Naive thymus-derived CD8-positive, alpha-beta T cell (primary cell): ENCODE results near the gene ATRNL1. TPM values are rescaled to one million over a fixed set of nuclear protein-coding genes. Genes with fewer than 3 reads are reported as not detected.

Experiments used
- ATAC-seq, 2 donors: fragments of 150-1000 bp; cut with Tn5 transposase in 1 of 2; sonication (Bioruptor Pico), chemical (Tn5 transposase) in 1 of 2; 1 replicate in 1 of 2; 2 replicates in 1 of 2; pipeline ENCODE4 v1.10.0; 2021; ENCODE audit warnings: mild to moderate bottlenecking in 2 of 2, moderate library complexity in 2 of 2
- POLR2A ChIA-PET: fragments of 350-600 bp; sonication (Branson Sonifier 250); formaldehyde crosslinking; loops from one replicate; lab custom pipeline; 2021; ENCODE audit warnings: antibody characterized with exemption; lab: Charles Lee
- DNase-seq, 10 donors: peaks; one replicate each; pipeline versions ENCODE4 v3.0.0 to v3.0.0-alpha.2; 2020 to 2022
- H3K27ac Mint-ChIP-seq, 10 donors: one replicate each; pipeline ENCODE4 v1.8.0; 2020 to 2022; ENCODE audit warnings: mild to moderate bottlenecking in 10 of 10, mixed read lengths in 10 of 10, moderate library complexity in 4 of 10, inconsistent platforms in 1 of 10
- H3K27me3 Mint-ChIP-seq, 5 donors: one replicate each; pipeline ENCODE4 v1.8.0; 2021 to 2022; ENCODE audit warnings: mixed read lengths in 5 of 5
- H3K36me3 Mint-ChIP-seq, 3 donors: one replicate each; pipeline ENCODE4 v1.8.0; 2020 to 2022; ENCODE audit warnings: mixed read lengths in 3 of 3, mild to moderate bottlenecking in 2 of 3, inconsistent platforms in 1 of 3
- H3K4me1 Mint-ChIP-seq, 4 donors: one replicate each; pipeline ENCODE4 v1.8.0; 2021 to 2022; ENCODE audit warnings: mixed read lengths in 4 of 4
- H3K4me3 Mint-ChIP-seq, 10 donors: one replicate each; pipeline ENCODE4 v1.8.0; 2020 to 2022; ENCODE audit warnings: mild to moderate bottlenecking in 10 of 10, mixed read lengths in 10 of 10, moderate library complexity in 6 of 10, inconsistent platforms in 1 of 10
- H3K9me3 Mint-ChIP-seq, 9 donors: one replicate each; pipeline ENCODE4 v1.8.0; 2020 to 2022; ENCODE audit warnings: mixed read lengths in 9 of 9, mild to moderate bottlenecking in 3 of 9, inconsistent platforms in 1 of 9, moderate library complexity in 1 of 9
- polyA plus RNA-seq, 3 donors: library from polyadenylated mRNA; unstranded; fragments of 300-500 nt; fragmentation: Illumina TruSeq; gene quantifications; one replicate each; pipeline ENCODE4 v1.2.3, GENCODE V29; 2021
- total RNA-seq, 8 experiments: library from RNA in 2 of 8; stranded (reverse) in 2 of 8; gene quantifications; one replicate each; pipeline ENCODE4 v1.2.3 and lab custom pipeline; 2021 to 2026

ATRNL1 gene
- total and polyA plus RNA-seq, 5 experiments from 2014 or later: not detected

DNA sequence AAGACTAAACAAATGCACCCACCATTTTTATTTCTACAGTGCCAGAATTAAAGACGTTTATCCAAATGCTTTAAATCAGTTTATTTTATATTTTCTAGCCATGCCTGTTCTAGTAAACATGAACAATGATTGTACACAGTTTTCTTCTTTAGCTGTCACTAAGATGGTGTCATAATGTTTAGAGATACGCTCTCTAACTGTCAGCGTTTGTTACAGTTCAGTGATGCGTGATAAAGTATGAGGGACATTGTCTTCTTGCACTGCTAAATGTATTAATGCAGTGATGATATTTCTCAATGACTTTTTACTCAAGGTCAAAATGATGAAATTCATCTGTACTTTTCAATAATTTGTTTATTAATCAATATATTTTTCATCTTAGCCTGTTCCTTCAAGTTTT, 513.6 kb downstream of the ATRNL1 start:
- Mint-ChIP-seq H3K4me3 (no peak overlapping the region), H3K27me3 (no peaks in the 10 kb centered on the region), H3K27ac (no peak overlapping the region), H3K9me3 (peaks cover 0 to 2% (median 0%) of the 10 kb centered on the region in 9 donors), H3K4me1 (no peaks in the 10 kb centered on the region), H3K36me3 (no peaks in the 10 kb centered on the region)
- DNase-seq (no peak), ATAC-seq (no peak)
- POLR2A ChIA-PET: no interaction called here

GRCh38 chr10:115624448-115624847, 531.3 kb downstream of the ATRNL1 start:
- H3K27ac Mint-ChIP-seq: no peak overlapping the region
- no peak for ATAC-seq
- POLR2A ChIA-PET: no interaction called here

DNA sequence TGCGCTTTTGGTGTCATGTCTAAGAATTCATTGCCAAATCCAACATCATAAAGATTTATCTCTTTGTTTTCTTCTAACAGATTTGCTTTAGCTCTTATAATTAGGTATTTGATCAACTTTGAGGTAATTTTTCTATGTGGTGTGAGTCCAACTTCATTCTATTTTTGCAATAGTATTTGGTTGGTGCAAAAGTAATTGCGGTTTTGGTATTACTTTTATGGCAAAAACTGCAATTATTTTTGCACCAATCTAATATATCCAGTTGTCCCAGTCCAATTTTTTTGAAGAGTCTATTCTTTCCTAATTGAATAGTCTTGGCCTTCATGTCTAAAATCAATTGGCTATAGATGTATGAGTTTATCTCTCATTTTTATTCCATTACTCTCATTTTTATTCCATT, 535.5 kb downstream of the ATRNL1 start:
- no peak for ATAC-seq
- POLR2A ChIA-PET: no interaction called here
- no peak overlapping the region for H3K4me3 Mint-ChIP-seq
- no peaks in the 10 kb centered on the region for H3K36me3 Mint-ChIP-seq
- no peaks in the 10 kb centered on the region for H3K27me3 Mint-ChIP-seq
- no peaks in the 10 kb centered on the region for H3K4me1 Mint-ChIP-seq
- H3K27ac Mint-ChIP-seq: no peak overlapping the region
- no peak for DNase-seq
- peaks cover 0 to 4% (median 0%) of the 10 kb centered on the region in 9 donors for H3K9me3 Mint-ChIP-seq

More at GRCh38 chr10:115624448-115624847, 531.3 kb downstream of the ATRNL1 start:
- Mint-ChIP-seq H3K27me3 (no peaks in the 10 kb centered on the region), H3K4me1 (no peaks in the 10 kb centered on the region), H3K36me3 (no peaks in the 10 kb centered on the region), H3K4me3 (no peak overlapping the region), H3K9me3 (peaks cover 0 to 7% (median 4%) of the 10 kb centered on the region in 9 donors)
- no peak for DNase-seq

GRCh38 chr10:115638246-115638645, 545.1 kb downstream of the ATRNL1 start:
- no peak overlapping the region for H3K4me3 Mint-ChIP-seq
- no peaks in the 10 kb centered on the region for H3K4me1 Mint-ChIP-seq
- no peak for ATAC-seq
- DNase-seq: no peak
- peaks cover 0 to 15% (median 3%) of the 10 kb centered on the region in 9 donors for H3K9me3 Mint-ChIP-seq
- H3K27me3 Mint-ChIP-seq: no peaks in the 10 kb centered on the region
- H3K36me3 Mint-ChIP-seq: no peaks in the 10 kb centered on the region
- POLR2A ChIA-PET: no interaction called here
- no peak overlapping the region for H3K27ac Mint-ChIP-seq

DNA sequence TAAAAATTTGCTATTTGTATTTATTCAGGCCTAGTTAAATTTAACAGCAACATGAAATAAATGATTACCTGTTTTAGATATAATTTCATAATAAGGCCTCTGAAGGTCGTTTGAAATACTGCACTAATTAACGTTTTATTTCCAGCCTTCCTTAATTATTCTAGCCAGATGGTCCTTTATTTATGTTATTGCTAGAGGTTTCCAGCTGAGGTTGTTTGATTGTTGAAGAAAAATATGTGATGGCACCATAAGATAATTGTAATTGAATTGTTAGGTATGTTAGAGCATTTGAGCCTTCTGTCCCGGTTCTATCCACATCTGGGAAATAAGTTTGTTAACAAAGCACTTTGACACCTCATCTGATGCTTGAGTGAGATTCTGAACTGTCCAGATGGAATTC, 556.1 kb downstream of the ATRNL1 start:
- H3K4me3 Mint-ChIP-seq: no peak overlapping the region

DNA sequence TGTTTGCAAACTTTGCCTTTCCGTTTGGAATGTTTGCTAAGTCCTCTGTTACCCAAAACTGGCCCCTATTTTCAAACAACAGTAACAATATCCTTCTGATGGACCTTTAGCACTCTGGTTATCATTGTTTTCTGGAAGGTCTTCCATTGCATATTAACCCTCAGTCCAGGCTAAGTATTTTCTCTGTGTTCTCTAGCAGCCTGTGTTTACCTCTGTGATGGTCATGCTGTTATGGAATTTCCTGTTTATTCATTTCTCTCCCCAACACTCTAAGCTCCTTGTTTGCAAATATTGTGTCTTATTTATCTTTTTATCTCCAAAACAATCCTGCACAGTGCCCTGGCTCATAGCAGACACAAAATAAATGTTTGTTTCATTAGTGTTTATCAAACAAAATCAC, 560.3 kb downstream of the ATRNL1 start:
- no peak for DNase-seq
- H3K4me3 Mint-ChIP-seq: no peak overlapping the region
- no peaks in the 10 kb centered on the region for H3K4me1 Mint-ChIP-seq
- H3K36me3 Mint-ChIP-seq: no peaks in the 10 kb centered on the region
- H3K27ac Mint-ChIP-seq: no peak overlapping the region
- ATAC-seq: no peak
- H3K9me3 Mint-ChIP-seq: peaks cover 0 to 8% (median 2%) of the 10 kb centered on the region in 9 donors
- H3K27me3 Mint-ChIP-seq: no peaks in the 10 kb centered on the region
- POLR2A ChIA-PET: no interaction called here

More for the DNA sequence above, 556.1 kb downstream of the ATRNL1 start:
- ATAC-seq (no peak), DNase-seq (no peak)
- H3K9me3 Mint-ChIP-seq: peaks cover 0 to 4% (median 0%) of the 10 kb centered on the region in 9 donors
- H3K4me1 Mint-ChIP-seq: no peaks in the 10 kb centered on the region
- POLR2A ChIA-PET: no interaction called here
- no peaks in the 10 kb centered on the region for H3K27me3 Mint-ChIP-seq
- no peak overlapping the region for H3K27ac Mint-ChIP-seq
- H3K36me3 Mint-ChIP-seq: no peaks in the 10 kb centered on the region

DNA sequence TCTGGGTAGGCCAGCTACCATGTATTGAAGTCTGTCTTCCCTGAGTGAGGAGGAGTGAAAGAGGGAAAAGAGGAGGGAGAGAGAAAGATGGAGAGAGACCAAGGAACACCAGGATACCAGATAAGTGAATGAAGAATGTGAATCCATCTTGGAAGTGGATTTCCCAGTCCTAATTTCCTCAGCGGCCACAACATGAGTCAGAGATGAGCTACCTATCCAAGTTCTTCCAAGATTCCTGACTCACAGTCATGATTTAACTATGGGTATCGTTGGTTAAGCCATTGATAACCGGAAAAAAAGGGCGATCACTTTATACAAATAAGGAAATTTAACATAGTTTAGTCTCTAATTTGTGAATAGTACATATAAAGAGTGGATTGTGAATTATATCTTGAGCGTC, 561.8 kb downstream of the ATRNL1 start:
- no peaks in the 10 kb centered on the region for H3K4me1 Mint-ChIP-seq
- no peaks in the 10 kb centered on the region for H3K36me3 Mint-ChIP-seq
- POLR2A ChIA-PET: no interaction called here
- DNase-seq: no peak
- ATAC-seq: no peak
- no peaks in the 10 kb centered on the region for H3K27me3 Mint-ChIP-seq
- H3K9me3 Mint-ChIP-seq: peaks cover 0 to 8% (median 2%) of the 10 kb centered on the region in 9 donors
- no peak overlapping the region for H3K4me3 Mint-ChIP-seq
- H3K27ac Mint-ChIP-seq: no peak overlapping the region

GRCh38 chr10:115657161-115657860, 564.1 kb downstream of the ATRNL1 start:
- no peaks in the 10 kb centered on the region for H3K4me1 Mint-ChIP-seq
- H3K9me3 Mint-ChIP-seq: peaks cover 0 to 8% (median 2%) of the 10 kb centered on the region in 9 donors
- no peak overlapping the region for H3K27ac Mint-ChIP-seq
- no peaks in the 10 kb centered on the region for H3K27me3 Mint-ChIP-seq
- no peak overlapping the region for H3K4me3 Mint-ChIP-seq
- DNase-seq (no peak), ATAC-seq (no peak)
- no peaks in the 10 kb centered on the region for H3K36me3 Mint-ChIP-seq
- POLR2A ChIA-PET: no interaction called here

GRCh38 chr10:115659616-115660015, 566.5 kb downstream of the ATRNL1 start:
- H3K4me3 Mint-ChIP-seq: no peak overlapping the region
- H3K27ac Mint-ChIP-seq: no peak overlapping the region
- POLR2A ChIA-PET: no interaction called here
- peaks cover 0 to 12% (median 2%) of the 10 kb centered on the region in 9 donors for H3K9me3 Mint-ChIP-seq
- H3K36me3 Mint-ChIP-seq: no peaks in the 10 kb centered on the region
- no peaks in the 10 kb centered on the region for H3K27me3 Mint-ChIP-seq
- DNase-seq (no peak), ATAC-seq (no peak)
- H3K4me1 Mint-ChIP-seq: no peaks in the 10 kb centered on the region

- POLR2A ChIA-PET: no interaction called here
- Mint-ChIP-seq H3K36me3 (no peaks in the 10 kb centered on the region), H3K4me3 (no peak overlapping the region), H3K27ac (no peak overlapping the region), H3K9me3 (peaks cover 0 to 8% (median 0%) of the 10 kb centered on the region in 9 donors), H3K4me1 (no peaks in the 10 kb centered on the region), H3K27me3 (no peaks in the 10 kb centered on the region)
- DNase-seq: no peak
- no peak for ATAC-seq
Observed at GRCh38 chr10:115660391-115660790, 567.2 kb downstream of the ATRNL1 start.

DNA sequence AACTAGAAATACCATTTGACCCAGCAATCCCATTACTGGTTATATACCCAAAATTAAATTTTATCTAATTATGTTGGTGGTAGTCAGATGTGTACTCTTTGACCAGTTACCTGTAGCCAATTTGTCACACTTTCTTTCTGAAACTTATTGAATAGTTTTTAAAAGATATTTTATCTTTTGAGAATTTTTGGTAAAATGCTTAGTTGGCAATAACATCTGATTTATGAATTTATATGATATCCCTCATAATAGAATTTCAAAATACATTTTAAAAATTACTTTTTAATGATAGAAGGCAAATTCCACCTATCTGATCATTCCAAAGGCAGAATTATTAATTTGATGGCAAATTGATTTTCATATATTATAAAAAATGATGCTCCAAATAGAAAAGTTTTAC, 569.3 kb downstream of the ATRNL1 start:
- Mint-ChIP-seq H3K27ac (no peak overlapping the region), H3K36me3 (no peaks in the 10 kb centered on the region), H3K4me1 (no peaks in the 10 kb centered on the region), H3K4me3 (no peak overlapping the region), H3K9me3 (peaks cover 0 to 8% (median 0%) of the 10 kb centered on the region in 9 donors), H3K27me3 (no peaks in the 10 kb centered on the region)
- ATAC-seq (no peak), DNase-seq (no peak)
- POLR2A ChIA-PET: no interaction called here

DNA sequence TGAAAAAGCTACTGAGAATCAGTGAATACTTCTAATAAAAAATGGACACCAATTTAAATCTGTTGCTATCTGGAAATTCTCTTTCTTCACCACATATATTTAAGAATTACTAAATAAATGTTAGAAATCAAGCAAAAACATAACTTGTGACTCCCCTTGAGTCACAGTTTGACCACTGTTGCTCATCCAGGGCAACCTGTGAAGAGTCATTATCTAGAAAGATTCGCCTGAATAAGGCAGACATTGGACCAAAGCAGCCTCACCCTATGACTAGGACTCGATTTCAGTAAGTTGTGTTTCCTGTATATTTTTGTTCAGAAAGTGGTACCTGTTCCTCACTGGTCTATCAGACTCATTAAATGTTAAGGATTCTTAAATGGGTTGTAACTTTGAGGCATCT, 572.4 kb downstream of the ATRNL1 start:
- DNase-seq: no peak
- no peaks in the 10 kb centered on the region for H3K36me3 Mint-ChIP-seq
- no peaks in the 10 kb centered on the region for H3K4me1 Mint-ChIP-seq
- no peak overlapping the region for H3K27ac Mint-ChIP-seq
- no peak for ATAC-seq
- H3K9me3 Mint-ChIP-seq: peaks cover 0 to 8% (median 0%) of the 10 kb centered on the region in 9 donors
- no peaks in the 10 kb centered on the region for H3K27me3 Mint-ChIP-seq
- H3K4me3 Mint-ChIP-seq: no peak overlapping the region
- POLR2A ChIA-PET: no interaction called here

DNA sequence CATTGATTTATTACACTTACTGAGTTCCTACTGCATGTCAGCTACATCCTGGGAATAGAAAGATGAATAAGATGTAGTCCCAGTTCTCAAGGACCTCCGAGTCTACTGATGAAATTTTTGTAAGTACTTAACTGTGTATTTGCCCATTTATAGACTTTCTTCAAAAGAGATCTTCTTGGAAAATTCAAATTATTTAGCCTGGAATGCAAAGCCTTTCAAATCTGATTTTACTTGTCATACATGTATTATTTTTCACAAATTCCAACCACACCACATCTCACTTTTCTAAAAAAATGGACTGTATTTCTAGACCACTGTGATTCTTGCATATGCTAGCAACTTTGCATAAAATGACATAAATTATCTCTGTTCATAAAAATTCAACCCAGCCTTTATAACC, 581.3 kb downstream of the ATRNL1 start:
- Mint-ChIP-seq H3K4me1 (no peaks in the 10 kb centered on the region), H3K27ac (no peak overlapping the region), H3K9me3 (peaks cover 0 to 7% (median 3%) of the 10 kb centered on the region in 9 donors), H3K27me3 (no peaks in the 10 kb centered on the region), H3K4me3 (no peak overlapping the region), H3K36me3 (peaks cover 0 to 3% (median 0%) of the 10 kb centered on the region in 3 donors)
- DNase-seq: no peak
- no peak for ATAC-seq
- POLR2A ChIA-PET: no interaction called here

DNA sequence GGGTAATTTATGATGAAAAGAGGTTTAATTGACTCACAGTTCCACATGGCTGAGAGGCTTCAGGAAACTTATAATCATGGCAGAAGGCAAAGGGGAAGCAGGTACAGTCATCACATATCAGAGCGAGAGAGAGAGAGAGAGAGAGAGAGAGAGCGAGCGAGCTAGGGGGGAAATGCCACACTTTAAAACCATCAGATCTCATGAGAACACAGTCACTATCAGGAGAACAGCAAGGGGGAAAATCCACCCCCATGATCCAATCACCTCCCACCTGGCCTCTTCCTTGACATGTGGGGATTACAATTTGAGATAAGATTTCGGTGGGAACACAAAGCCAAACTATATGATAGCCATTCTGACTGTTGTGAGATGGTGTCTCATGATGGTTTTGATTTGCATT, 603.6 kb downstream of the ATRNL1 start:
- POLR2A ChIA-PET: no interaction called here
- Mint-ChIP-seq H3K36me3 (no peaks in the 10 kb centered on the region), H3K27me3 (peaks cover 0 to 3% (median 0%) of the 10 kb centered on the region in 5 donors), H3K4me3 (no peak overlapping the region), H3K9me3 (peaks cover 0 to 4% (median 0%) of the 10 kb centered on the region in 9 donors), H3K4me1 (no peaks in the 10 kb centered on the region), H3K27ac (no peak overlapping the region)
- DNase-seq: no peak
- no peak for ATAC-seq
